HG03575 (cell line): Measurements from ENCODE around the gene LINC01488.

Source experiments
- ATAC-seq: cut with Tn5 transposase; IDR thresholded peaks from one replicate; pipeline ENCODE4 v1.9.1; 2021; ENCODE audit not compliant: unreplicated experiment, insufficient number of reproducible peaks, low FRiP score; ENCODE audit errors: extremely low read depth

LINC01488 gene

DNA sequence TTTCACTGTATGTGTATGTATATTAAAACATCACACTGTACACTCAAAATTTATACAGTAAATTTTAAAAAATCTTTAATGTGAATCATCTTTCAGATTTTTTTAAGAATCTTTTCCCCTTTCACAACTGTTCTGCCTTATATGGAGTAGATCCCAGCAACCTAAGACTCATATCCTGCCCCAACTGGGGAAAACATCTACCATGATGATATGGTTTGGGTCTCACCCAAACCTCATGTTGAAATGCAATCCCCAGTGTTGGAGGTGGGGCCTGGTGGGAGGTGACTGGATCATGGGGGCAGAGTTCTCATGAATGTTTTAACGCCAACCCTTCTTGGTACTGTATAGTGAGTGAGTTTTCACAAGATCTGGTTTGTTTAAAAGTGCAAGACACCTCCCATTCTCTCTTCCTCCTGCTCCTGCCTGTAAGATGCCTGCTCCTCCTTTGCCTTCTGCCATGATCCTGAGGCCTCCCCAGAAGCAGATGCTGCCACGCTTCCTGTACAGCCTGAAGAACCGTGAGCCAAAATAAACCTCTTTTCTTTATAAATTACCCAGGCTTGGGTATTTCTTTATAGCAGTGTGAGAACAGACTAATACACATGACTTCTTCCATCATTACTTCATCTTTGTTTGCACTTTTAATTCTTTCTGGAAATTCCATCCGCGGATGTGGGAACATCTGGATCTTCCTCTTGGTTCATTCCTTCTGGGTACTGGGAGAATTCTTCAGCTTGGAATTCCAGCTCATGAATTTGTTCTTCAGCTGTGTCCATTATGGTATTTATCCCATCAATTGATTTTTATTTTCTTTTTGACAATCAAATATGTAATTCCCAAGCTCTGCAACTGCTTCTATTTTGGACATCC is 36.9 kb downstream of the LINC01488 start:
- ATAC-seq = no peak

DNA sequence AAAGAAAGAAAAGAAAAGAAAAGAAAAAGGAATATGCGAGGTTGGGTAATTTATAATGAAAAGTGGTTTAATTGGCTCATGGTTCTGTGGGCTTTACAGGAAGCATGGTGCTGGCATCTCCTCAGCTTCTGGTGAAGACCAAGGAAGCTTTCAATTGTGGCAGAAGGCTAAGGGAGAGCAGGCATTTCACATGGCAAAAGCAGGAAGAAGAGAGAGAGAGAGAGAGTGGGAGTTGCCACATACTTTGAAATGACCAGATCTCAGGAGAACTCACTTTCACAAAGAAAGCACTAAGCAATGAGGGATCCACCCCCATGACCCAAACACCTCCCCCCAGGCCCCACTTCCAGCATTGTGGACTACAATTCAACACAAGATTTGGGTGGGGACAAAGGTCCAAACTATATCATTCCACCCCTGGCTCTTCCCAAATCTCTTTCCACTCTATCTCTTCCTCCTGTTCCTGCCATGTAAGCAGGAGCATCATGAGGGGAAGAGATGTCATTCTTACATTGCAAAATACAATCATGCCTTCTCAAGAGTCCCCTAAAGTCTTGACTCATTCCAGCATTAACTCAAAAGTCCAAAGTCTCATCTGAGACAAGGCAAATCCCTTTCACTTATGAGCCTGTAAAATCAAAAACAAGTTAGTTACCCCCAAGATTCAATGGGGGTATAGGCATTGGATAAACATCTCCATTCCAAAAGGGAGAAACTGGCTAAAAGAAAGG is 38.9 kb downstream of the LINC01488 start:
- no peak for ATAC-seq

DNA sequence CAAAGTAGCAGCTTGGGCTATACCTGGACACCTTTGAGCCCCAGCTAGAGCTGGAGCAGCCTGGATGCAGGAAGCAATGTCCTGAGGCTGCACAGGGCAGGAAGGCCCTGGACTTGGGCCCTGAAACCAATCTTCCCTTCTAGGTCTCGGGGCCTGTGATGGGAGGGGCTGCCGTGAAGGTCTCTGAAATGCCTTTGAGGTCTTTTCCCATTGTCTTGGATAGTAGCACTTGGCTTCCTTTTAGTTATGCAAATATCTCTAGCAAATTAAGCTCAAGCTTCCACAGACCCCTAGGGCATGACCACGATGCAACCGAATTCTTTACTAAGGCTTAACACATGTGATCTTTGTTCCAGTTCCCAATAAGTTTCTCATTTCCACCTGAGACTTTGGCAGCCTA is 40.0 kb downstream of the LINC01488 start:
- ATAC-seq = no peak

DNA sequence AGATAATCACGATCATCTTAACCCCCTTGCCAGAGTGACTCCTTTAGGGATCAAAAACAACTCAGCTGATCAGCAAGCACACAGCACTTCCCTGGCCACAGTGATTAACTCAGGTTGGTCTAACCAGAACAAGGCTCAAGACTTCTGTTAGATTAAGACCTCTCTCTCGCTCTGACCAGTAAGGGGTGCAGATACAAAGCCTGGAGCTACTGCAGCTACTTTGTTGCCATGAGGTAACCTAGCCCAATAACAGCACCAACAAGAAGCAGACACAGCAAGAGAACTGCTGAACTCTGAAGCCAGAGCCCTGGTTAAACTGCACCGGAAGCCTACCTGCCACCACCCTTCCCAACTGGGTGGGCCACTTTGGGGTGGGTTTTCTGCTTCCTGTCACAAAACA is 42.0 kb downstream of the LINC01488 start:
- no peak for ATAC-seq

DNA sequence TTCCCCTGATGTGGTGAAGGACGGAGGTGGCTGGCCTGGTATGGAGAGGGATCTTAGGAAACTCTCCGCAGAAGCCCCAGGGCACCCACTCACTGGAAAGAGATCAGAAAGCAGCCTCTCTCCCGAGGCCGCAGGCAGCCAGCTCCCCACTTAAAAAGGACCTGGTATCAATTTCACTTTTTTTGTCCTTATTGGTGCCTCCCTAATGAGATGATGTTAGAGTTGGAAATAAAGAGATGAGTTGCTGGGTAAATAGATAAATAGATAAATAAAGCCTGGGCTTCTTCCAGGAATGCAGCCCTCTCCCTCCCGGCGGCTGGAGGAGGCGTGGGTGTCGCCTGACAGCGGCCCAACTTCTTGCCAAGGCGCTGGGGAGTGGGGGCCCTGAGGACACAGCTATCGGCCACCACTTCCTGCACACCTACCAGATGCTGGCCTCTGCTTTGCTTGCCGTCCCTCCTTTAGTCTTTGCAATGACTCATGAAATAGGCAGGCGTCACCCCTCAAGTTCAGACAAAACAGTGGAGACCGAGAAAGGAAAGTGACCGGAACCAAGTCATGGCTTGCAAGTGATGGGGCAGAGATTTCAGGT is 42.9 kb downstream of the LINC01488 start:
- ATAC-seq = no peak

DNA sequence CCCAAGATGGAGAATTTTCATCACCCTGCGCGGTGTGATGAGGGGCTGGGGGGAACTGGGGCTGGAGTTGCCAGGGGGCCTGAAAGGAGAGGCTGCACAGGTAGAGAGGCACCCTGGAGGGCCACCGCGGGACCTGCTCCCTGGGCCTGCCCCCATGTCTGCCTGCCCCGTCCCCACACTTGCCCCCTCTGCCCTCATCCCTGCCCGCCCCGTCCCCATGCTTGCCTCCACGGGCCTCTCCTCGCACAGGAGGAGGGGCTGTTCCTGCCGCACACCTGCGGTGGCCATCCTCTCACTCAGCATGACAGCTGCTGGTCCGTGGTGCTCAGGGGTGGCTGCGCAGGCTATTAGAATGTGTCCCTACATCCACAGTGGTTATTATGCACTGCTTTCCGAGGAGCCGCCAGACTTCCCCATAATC is 43.5 kb downstream of the LINC01488 start:
- ATAC-seq = no peak

DNA sequence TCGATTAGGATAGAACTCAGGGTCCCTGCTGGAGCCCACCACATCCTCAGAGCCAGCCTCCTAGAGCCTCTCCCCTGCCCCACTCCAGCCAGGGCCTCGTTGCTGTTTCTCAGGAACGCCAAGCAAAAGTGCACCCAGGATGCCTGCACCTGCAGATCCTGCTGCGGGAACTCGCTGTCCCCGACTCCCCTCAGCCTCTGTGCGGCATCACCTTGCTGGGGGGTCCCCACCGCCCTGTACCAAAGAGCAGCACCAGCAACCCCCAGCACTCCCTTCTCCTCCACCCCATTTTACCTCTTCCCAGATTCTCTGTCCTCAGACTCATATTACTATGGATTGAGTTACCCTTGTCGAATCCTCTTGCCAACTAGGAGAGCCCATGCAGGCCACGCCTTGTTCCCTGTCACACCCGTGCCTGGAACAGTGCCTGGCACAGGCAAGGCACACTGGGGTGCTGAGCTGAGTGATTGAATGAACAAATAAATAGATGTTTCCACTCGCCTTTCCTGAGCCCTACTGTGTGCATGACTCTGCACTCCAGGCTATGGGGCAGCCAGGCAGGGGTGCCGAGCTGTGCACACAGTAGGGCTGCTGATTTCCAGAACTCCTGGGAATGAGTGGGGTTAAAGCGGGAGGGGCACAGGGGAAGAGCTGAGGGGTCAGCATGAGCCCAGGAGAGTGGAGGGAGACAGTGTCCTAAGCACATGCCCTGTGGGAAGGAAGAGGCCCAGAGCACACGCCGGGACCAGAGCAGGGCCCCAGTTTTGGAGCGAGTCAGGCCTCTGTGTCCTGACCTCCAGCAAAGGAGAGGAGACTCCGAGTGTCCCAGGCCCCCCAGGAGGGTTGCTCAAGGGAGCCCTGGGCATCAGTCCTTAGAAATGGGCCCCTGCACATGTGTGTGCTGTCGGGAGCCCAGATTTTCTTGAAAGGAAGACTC is 44.3 kb downstream of the LINC01488 start:
- ATAC-seq = no peak

DNA sequence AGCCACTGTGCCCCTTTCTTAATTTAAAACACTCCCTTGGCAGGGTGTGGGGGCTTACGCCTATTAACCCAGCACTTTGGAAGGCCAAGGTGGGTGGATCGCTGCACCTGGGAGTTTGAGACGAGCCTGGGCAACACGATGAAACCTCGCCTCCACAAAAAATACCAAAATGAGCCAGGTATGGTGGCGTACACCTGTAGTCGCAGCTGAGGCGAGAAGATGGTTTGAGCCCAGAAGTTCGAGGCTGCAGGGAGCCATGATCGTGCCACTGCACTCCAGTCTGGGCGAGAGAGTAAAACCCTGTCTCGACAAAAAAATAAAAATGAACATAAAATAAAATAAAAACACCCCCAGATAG is 45.0 kb downstream of the LINC01488 start:
- no peak for ATAC-seq

DNA sequence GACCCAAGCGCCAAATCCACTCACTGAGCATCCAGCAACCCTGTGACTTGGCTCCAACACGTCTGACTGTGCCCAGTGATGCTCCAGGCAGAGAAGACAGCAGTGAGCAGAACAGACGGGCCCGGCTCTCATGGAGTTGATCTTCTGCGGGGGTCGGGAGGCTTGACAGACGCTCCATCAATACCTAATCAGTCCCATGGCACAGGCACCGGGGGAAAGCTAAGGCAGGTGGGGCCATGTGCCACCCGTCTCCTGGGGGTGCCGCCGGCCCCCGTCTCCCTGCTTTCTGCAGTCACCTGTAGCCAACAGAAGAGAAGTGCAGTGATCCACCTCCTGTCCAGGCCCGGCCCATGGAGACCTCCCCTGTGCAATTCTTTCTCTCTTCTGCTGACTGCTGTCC is 47.5 kb downstream of the LINC01488 start:
- no peak for ATAC-seq

DNA sequence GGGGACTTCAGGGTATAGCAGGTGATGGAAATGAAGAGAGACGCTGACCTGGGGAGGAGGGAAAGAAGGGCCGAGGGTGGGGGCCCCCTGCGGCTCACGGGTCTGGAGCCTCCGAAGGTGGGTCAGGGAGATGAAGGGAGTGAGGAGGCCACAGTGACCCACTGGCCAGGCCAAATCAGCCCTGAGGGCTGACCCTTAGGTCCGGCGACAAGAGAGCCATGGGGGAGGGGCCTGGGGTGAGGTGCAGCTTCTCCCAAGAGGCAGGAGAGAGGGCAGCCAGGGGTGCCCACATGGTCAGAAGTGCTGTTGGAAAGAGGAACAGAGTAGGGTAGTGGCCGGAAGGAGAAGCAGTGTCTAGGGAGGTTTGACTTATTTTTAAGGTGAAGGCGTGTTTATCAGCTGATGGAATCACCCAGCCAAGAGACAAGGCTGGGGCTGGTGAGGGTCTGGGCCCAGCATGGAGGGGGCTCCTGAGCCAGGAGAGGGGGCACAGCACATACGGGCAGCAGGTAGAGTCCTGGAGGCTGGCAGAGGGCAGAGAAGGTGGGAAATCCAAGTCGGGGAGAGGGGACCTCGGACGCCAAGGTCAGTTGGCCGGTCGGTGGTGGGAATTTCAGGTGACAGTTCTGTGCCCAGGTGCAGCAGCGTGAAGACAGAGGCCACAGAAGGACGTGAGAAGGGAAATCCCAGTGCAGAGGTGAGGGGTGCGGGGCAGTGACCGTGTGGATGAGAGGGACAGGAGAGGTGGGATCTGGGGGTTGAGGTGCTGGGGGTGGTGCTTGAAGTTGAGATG is 49.0 kb downstream of the LINC01488 start:
- ATAC-seq = no peak

DNA sequence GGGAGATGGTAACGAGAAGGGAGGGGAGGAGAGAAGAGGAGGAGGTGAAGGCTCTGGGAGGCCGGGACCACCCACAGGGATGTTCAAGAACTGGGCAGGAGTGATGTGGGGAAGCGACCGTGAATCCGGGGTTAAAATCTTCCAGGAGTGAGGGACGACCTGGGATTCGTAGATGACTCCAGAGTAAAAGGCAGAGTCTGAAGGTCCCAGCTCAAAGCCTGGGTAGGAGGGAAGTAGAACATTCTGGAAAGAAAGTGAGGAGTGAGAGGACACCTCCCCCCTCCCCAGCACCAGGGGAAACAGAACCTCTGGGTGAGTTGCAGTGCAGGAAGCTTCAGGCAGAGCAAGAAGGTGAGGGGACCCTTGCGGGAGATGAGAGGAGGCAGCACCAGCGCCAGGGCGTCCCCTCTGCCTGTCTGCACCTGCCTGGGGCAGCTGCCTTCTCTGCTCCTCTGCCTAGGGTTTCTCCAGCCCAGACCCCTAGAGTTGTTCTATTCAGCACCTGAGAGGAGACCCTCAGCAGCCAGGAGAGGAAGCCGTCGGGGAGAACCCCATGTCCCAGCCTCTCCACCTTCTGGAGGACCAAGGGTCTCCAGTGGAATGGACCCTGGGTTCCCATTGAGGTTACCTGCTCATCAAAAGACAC is 49.7 kb downstream of the LINC01488 start:
- ATAC-seq = no peak

DNA sequence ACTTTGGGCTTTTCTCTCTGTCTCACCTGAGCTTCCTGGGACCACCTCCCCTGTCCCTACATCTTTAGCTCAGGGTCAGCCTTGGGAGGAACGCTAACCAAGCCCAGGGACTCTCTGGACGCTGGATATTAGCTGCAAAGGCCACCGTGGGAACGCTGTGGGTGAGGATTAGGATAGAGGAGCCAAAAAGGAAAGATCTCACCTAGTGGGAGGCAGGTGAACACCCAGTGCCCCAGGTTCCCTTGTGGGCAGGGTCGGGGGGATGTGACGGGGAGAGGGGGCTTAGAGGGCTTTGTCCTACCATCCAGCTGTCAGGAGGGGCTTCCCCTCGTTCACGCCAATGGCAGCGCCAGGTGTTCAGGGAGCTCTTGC is 50.2 kb downstream of the LINC01488 start:
- no peak for ATAC-seq

DNA sequence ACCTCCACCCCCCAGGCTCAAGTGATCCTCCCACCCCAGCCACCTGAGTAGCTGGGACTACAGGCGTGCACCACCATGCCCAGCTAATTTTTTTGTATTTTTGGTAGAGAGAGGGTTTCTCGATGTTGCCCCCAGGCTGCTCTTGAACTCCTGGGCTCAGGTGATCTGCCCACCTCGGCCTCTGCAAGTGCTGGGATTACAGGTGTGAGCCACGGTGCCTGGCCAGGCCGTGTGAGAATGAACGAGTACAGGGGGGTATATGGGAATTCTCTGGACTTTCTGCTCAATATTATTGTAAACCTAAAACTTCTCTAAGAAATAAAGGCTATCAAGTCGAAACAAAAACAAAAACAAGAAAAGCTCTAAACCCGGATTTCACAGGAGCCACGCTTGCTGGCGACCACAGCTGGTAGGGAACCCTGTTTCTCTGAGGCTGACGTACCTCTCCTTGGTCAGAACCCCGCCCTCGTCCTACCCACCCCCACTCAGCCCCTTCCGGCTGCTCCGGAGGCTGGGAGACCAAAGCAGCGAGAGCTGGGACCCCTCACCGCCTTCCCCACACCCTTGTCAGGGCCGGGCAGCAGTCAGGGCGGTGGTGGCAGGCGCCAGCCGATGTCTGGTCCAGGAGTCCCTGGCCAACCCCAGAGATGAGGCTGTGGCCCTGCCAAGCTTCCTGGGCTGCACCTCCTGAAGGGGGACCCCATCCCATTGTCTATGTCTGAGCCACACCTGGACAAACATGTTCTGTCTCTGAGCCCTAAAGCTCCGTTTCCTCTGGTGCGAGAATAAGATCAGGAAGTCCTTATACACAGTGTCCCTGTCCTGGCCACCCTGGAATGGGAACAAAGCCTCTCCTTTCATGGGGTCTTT is 52.1 kb downstream of the LINC01488 start:
- no peak for ATAC-seq

DNA sequence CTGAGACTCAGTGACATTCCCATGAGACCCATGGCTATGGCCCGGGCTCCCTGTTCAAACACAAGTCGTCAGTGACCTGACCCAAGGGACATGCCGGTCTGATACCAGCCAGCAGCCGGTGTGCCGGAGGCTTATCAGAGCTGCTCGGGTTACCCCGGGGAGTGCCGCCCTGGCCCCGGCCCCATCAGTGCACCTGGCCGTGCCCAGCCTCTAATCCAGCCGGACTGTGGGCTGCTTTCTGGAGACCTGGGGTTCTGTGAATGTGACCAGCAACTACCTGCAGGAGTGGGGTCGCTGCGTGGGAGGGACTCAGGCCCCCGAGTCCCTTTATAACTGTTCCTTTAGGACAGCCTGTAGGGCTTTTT is 52.7 kb downstream of the LINC01488 start:
- ATAC-seq = no peak

DNA sequence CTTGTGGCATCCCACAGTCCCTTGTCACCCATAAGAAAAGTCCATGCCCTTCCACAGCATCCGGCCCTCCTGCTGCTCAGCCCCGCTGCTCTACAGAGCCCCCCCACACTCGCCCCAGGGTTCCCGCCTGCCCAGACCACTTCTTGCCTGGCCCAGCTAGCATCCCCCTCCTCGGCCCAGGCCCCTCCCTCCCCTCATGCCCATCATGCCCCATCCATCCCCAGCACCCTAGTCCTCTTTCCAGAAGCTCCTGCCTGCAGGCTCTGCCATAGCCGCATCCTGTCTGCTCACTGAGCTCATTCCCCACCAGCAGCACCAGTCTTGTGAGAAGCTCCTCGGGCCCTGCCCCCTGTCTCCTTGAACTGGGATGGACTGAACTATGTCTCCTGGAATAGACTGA is 54.4 kb downstream of the LINC01488 start:
- ATAC-seq = no peak

DNA sequence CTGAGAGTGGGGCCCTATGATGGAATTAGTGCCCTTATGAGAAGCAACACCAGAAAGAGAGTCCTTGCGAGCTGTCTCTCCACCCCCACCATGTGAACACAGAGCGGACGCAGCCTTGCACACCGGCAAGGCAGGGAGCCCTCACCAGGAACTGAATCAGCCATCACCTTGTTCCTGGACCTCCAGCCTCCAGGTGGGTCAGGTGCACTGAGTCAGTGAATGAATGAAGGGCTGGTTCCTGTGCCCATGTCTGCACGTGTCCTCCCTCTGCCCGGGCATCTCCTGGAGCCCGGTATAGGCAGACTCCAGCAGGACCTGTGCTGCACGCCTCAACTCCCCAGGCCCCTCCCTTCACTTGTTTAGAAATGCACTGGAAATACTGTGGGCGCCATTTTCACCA is 54.9 kb downstream of the LINC01488 start:
- ATAC-seq = no peak

DNA sequence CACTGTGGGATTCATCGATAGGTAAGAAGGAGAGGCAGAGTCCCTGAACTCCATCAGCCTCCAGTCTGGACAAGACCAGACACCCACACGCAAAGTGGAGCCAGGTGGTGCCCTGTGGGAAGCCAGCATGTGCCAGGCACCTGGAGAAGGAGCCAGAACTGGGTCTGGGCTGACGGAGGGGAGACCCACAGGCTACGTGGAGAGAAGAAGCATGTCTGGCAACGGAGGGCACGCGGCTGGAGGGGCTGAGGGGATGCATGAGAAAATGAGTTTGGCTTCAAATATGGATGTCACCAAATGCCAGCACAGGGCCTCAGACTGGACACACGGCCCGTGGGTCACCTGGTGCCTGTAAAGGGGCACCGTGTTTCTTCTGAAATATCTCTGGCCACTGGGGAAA is 55.7 kb downstream of the LINC01488 start:
- ATAC-seq = no peak
